Stomach (tissue), 9 donors: Measurements from ENCODE around the gene HBM. TPM values are rescaled to one million over a fixed set of nuclear protein-coding genes. Genes with fewer than 3 reads are reported as not detected.
"Not testable (repeated sequence)": the region's sequence is repeated elsewhere in the genome, so short reads cannot be mapped to it uniquely, and the experiment has no call there.

Experiments
- DNase-seq, 2 donors: peaks; one replicate each; pipeline versions ENCODE4 v3.0.0 to v3.0.0-alpha.2; 2013 to 2019
- H3K27ac ChIP-seq, 5 donors: fragments of 200-600 bp in 4 of 5; sonication (generic) in 4 of 5; one replicate each; pipeline ENCODE4 v1.5.1; 2013 to 2019; ENCODE audit warnings: mild to moderate bottlenecking in 1 of 5, moderate library complexity in 1 of 5
- H3K27me3 ChIP-seq, 3 donors: fragments of 200-600 bp; sonication (generic); one replicate each; pipeline ENCODE4 v1.5.1; 2017 to 2019; ENCODE audit warnings: mixed run types in 1 of 3
- H3K36me3 ChIP-seq, 4 donors: fragments of 200-600 bp; sonication (generic); 1 replicate in 3 of 4; 2 replicates in 1 of 4; pipeline ENCODE4 v1.5.1; 2016 to 2019
- H3K4me1 ChIP-seq, 4 donors: fragments of 200-600 bp; sonication (generic); one replicate each; pipeline ENCODE4 v1.5.1; 2016 to 2019
- H3K4me3 ChIP-seq, 4 donors: fragments of 200-600 bp; sonication (generic) in 3 of 4; one replicate each; pipeline ENCODE4 v1.5.1; 2016 to 2019; ENCODE audit warnings: mild to moderate bottlenecking in 1 of 4
- H3K9me3 ChIP-seq, 4 donors: fragments of 200-600 bp; sonication (generic); one replicate each; pipeline ENCODE4 v1.5.1; 2016 to 2019
- CTCF ChIP-seq, 7 experiments: fragments of 450-650 bp in 4 of 7; fragments of 200-600 bp in 3 of 7; sonication (generic) in 3 of 7; IDR thresholded peaks; one replicate each; pipeline ENCODE4 v1.5.1; 2016 to 2019; ENCODE audit warnings: antibody characterized with exemption in 7 of 7, control low read depth in 2 of 7, mild to moderate bottlenecking in 1 of 7
- EP300 ChIP-seq: sonication (generic); formaldehyde crosslinking; IDR thresholded peaks from one replicate; pipeline ENCODE4 v1.6.1; 2017; ENCODE audit warnings: antibody characterized with exemption
- POLR2A ChIP-seq, 4 donors: fragments of 450-650 bp; IDR thresholded peaks; one replicate each; pipeline ENCODE4 v1.6.1; 2016; ENCODE audit warnings: antibody characterized with exemption in 4 of 4, control low read depth in 2 of 4, mild to moderate bottlenecking in 1 of 4, moderate library complexity in 1 of 4
- POLR2AphosphoS5 ChIP-seq, 3 donors: sonication (generic); formaldehyde crosslinking; IDR thresholded peaks; one replicate each; pipeline ENCODE4 v1.6.1; 2016; ENCODE audit warnings: antibody characterized with exemption in 3 of 3
- WGBS, 5 donors: extraction: QIAGEN DNeasy Blood & Tissue Kit in 3 of 5; methylation state at CpG; one replicate each; pipeline versions ENCODE4 v1.1.5 to v1.1.7; 2013 to 2018; 5-methylcytosine and 5-hydroxymethylcytosine counted together
- intact Hi-C: fragments of 100-400 bp; cut with DNase I; formaldehyde crosslinking; loops from one replicate; pipeline ENCODE4 v1.15.1; 2023; ENCODE audit warnings: low total_unique reads
- polyA plus RNA-seq, 3 donors: library from polyadenylated mRNA; stranded (reverse); fragments of 200-250 nt; gene quantifications; one replicate each; pipeline ENCODE4 v1.2.3, GENCODE V29; 2013
- total RNA-seq, 5 donors: library from RNA; depleted of rRNA; stranded (reverse); fragments of >200 nt; gene quantifications; one replicate each; pipeline versions ENCODE4 v1.1.0 to v1.2.3, GENCODE V29; 2014 to 2016
- donor health status: healthy with polysubstance abuse.
- donor health status: Bipolar disorder and iron deficiency.
- donor health status: healthy.

HBM gene
- total and polyA plus RNA-seq, 8 donors = 10.3 TPM; not detected in 7

GRCh38 chr16:160691-161190 lies 5.0 kb upstream of the HBM start:
- DNase-seq = no peak
- peaks cover 8 to 9% (median 9%) of the 10 kb centered on the region in 4 donors for H3K4me1 ChIP-seq
- no peak for TF ChIP-seq POLR2A (IDR thresholded peaks at IDR 0.05)
- intact Hi-C loops = no loop called here
- no peaks in the 10 kb centered on the region for H3K36me3 ChIP-seq
- H3K27me3 ChIP-seq = peaks cover 4 to 80% (median 15%) of the 10 kb centered on the region in 3 donors
- H3K9me3 ChIP-seq = no peaks in the 10 kb centered on the region
- H3K4me3 ChIP-seq = no peak overlapping the region
- no peak overlapping the region for H3K27ac ChIP-seq
- 55 to 65% (median 60%) methylated on average over 12 to 18 of the region's 18 CpGs for WGBS, 5 donors

- Histone ChIP-seq H3K27me3 (peaks cover 21 to 80% (median 26%) of the 10 kb centered on the region in 3 donors), H3K4me1 (peaks cover 16 to 21% (median 19%) of the 10 kb centered on the region in 4 donors)
Observed at GRCh38 chr16:162271-162991, 3.3 kb upstream of the HBM start.

DNA sequence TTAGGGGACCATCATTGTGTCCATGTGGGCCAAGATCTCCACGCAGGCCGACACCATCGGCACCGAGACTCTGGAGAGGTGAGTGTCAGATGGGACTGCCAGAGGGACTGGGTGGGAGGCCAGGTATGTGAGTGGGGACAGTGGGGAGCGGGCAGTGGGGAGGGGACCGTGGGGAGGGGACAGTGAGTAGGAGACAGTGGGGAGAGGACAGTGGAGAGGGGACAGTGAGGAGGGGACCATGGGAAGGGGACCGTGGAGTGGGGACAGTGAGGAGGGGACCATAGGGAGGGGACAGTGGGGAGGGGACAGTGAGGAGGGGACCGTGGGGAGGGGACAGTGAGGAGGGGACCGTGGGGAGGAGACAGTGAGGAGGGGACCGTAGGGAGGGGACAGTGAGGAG lies 2.6 kb upstream of the HBM start:
- intact Hi-C loops, H3K27ac ChIP-seq, H3K36me3 ChIP-seq, H3K9me3 ChIP-seq, DNase-seq, H3K4me3 ChIP-seq: not testable (repeated sequence)
- 83 to 93% (median 88%) methylated on average over 5 to 10 of the region's 10 CpGs for WGBS, 5 donors
- H3K4me1 ChIP-seq = peaks cover 16 to 21% (median 19%) of the 10 kb centered on the region in 4 donors
- H3K27me3 ChIP-seq = peaks cover 24 to 81% (median 33%) of the 10 kb centered on the region in 3 donors

More at GRCh38 chr16:162271-162991, 3.3 kb upstream of the HBM start:
- 80 to 87% (median 83%) methylated on average over 13 of the region's 13 CpGs for WGBS, 5 donors
- intact Hi-C loops = no loop called here
- DNase-seq = no peak
- Histone ChIP-seq H3K27ac (no peak overlapping the region), H3K36me3 (no peaks in the 10 kb centered on the region), H3K4me3 (no peak overlapping the region), H3K9me3 (no peaks in the 10 kb centered on the region)
- TF ChIP-seq POLR2A (IDR thresholded peaks at IDR 0.05) (no peak), CTCF (IDR thresholded peaks at IDR 0.05) (no peak), POLR2AphosphoS5 (IDR thresholded peaks at IDR 0.05) (no peak), EP300 (no peak)

DNA sequence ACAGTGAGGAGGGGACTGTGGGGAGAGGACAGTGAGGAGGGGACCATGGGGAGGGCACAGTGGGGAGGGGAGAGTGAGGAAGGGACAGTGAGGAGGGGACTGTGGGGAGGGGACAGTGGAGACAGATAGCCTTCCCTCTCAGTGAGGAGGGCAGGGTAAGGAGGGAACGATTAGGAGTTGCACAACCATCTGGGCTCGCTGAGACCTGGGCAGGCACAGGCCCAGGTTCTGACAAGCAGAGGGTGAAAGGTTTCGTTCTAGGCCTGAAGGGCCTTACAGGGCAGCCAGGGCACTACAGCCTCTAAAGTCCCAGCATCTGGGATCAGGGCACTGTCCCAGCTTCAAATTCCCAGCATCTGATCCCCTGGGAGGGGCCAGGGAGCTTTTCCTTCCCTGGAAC lies 2.1 kb upstream of the HBM start:
- H3K36me3 ChIP-seq, H3K9me3 ChIP-seq, H3K27ac ChIP-seq, H3K4me3 ChIP-seq, intact Hi-C loops, DNase-seq: not testable (repeated sequence)
- WGBS, 5 donors = 8 to 29% (median 21%) methylated on average over 1 to 3 of the region's 3 CpGs; no CpG with 5 or more reads in 1 of the 5 donors
- Histone ChIP-seq H3K4me1 (peaks cover 16 to 25% (median 19%) of the 10 kb centered on the region in 4 donors), H3K27me3 (peaks cover 24 to 81% (median 38%) of the 10 kb centered on the region in 3 donors)

DNA sequence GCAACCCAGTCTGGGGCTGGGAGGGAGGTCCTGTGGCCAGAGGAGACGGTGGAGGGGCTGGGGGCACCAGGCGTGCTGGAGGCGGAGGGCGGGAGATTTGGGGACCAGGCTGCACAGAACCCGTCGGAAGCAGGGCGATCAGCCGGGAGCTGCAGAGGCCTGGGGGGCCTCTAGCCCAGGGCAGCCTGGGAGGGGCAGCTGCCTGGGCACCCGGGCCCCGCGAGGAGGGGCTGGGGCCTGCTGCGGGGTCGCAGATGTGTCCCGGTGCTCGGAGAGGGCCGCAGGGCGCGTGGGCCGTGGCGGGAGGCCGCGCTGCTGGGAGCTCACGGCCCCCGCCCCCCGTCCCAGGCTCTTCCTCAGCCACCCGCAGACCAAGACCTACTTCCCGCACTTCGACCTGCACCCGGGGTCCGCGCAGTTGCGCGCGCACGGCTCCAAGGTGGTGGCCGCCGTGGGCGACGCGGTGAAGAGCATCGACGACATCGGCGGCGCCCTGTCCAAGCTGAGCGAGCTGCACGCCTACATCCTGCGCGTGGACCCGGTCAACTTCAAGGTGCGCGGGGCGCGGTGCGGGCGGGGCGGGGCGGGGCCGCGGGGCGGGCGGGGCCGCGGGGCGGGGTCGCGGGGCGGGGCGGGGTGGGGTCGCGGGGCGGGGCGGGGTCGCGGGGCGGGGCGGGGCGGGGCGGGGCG lies 1.5 kb upstream of the HBM start:
- 8% methylated on average over 9 of the region's 80 CpGs; no CpG with 5 or more reads in 4 of the 5 donors for WGBS, 5 donors
- H3K4me3 ChIP-seq, DNase-seq, H3K9me3 ChIP-seq, H3K27ac ChIP-seq, intact Hi-C loops, H3K36me3 ChIP-seq: not testable (repeated sequence)
- Histone ChIP-seq H3K27me3 (peaks cover 24 to 82% (median 44%) of the 10 kb centered on the region in 3 donors), H3K4me1 (peaks cover 16 to 25% (median 19%) of the 10 kb centered on the region in 4 donors)

- Histone ChIP-seq H3K27ac (no peak overlapping the region), H3K27me3 (peaks cover 24 to 84% (median 46%) of the 10 kb centered on the region in 3 donors), H3K4me1 (peaks cover 16 to 25% (median 19%) of the 10 kb centered on the region in 4 donors), H3K36me3 (no peaks in the 10 kb centered on the region), H3K9me3 (no peaks in the 10 kb centered on the region), H3K4me3 (peak overlapping the region in 3 of 4 donors; percentile 4 to 35 (median 17))
- WGBS, 5 donors = 2 to 6% (median 2%) methylated on average over 29 to 47 of the region's 77 CpGs
- DNase-seq = no peak
- TF ChIP-seq EP300 = no peak
- no peak for TF ChIP-seq POLR2AphosphoS5 (IDR thresholded peaks at IDR 0.05)
- no peak for TF ChIP-seq POLR2A (IDR thresholded peaks at IDR 0.05)
- TF ChIP-seq CTCF (IDR thresholded peaks at IDR 0.05) = no peak
- intact Hi-C loops = no loop called here
Observed at GRCh38 chr16:164827-165538, 795 bp upstream of the HBM start.
